HEK293 (cell line): ENCODE measurements around the gene ADD1.

Experiments
- CTCF ChIA-PET: fragments of 350-600 bp; formaldehyde crosslinking; extraction: SDS; loops from one replicate; lab custom pipeline; 2021; ENCODE audit warnings: antibody characterized with exemption; lab: Yijun Ruan, JAX
- POLR2A ChIA-PET: fragments of 300-600 bp; formaldehyde crosslinking; extraction: SDS; loops from one replicate; lab custom pipeline; 2020; ENCODE audit warnings: antibody characterized with exemption, inconsistent platforms; lab: Yijun Ruan, JAX
- H3K27ac ChIP-seq: fragments of 200-500 bp; sonication (Bioruptor generic); 2 replicates; pipeline ENCODE4 v1.5.1; 2014; ENCODE audit warnings: low read depth, low read length, control low read depth, inconsistent platforms; ENCODE audit errors: extremely low read depth
- H3K36me3 ChIP-seq, 2 experiments: fragments of 200-500 bp in 1 of 2; sonication (Bioruptor generic) in 1 of 2; 1 replicate in 1 of 2; 2 replicates in 1 of 2; pipeline ENCODE4 v1.5.1; 2014 to 2017; ENCODE audit warnings: inconsistent platforms in 2 of 2, low read length in 2 of 2; ENCODE audit not compliant: control insufficient read depth in 2 of 2, insufficient read depth in 1 of 2
- H3K4me1 ChIP-seq: fragments of 200-500 bp; sonication (Bioruptor generic); 2 replicates; pipeline ENCODE4 v1.5.1; 2014; ENCODE audit warnings: mild to moderate bottlenecking, low read length, inconsistent platforms; ENCODE audit not compliant: control insufficient read depth, insufficient read depth
- H3K4me3 ChIP-seq: 2 replicates; pipeline ENCODE4 v1.5.1; 2011; ENCODE audit warnings: low read depth, mild to moderate bottlenecking, control low read depth, low read length, moderate library complexity
- H3K9me3 ChIP-seq: fragments of 200-500 bp; sonication (Bioruptor generic); 2 replicates; pipeline ENCODE4 v1.5.1; 2014; ENCODE audit warnings: low read depth, low read length, inconsistent platforms; ENCODE audit not compliant: control insufficient read depth, insufficient read depth
- GLI4 ChIP-seq: fragments of 450-650 bp; formaldehyde crosslinking; IDR thresholded peaks from 2 replicates; pipeline ENCODE4 v1.5.1; 2016; ENCODE audit warnings: missing biosample characterization, missing genetic modification characterization
- GLIS2 ChIP-seq: fragments of 450-650 bp; formaldehyde crosslinking; IDR thresholded peaks from 2 replicates; pipeline ENCODE4 v1.5.1; 2016; ENCODE audit warnings: missing biosample characterization, missing genetic modification characterization
- INSM2 ChIP-seq: fragments of 450-650 bp; formaldehyde crosslinking; IDR thresholded peaks from 2 replicates; pipeline ENCODE4 v1.5.1; 2016; ENCODE audit warnings: missing biosample characterization, missing genetic modification characterization
- SETDB1 ChIP-seq: IDR thresholded peaks from one replicate; pipeline ENCODE4 v1.6.1; 2017; ENCODE audit warnings: mild to moderate bottlenecking, low read length, moderate library complexity, mixed read lengths; ENCODE audit not compliant: insufficient read length
- SP3 ChIP-seq: fragments of 450-650 bp; formaldehyde crosslinking; IDR thresholded peaks from 2 replicates; pipeline ENCODE4 v1.5.1; 2016; ENCODE audit warnings: missing biosample characterization, missing genetic modification characterization
- TRIM28 ChIP-seq: IDR thresholded peaks from 2 replicates; pipeline ENCODE4 v1.6.1; 2011; ENCODE audit warnings: low read length, control low read depth, borderline replicate concordance
- YY2 ChIP-seq: fragments of 450-650 bp; formaldehyde crosslinking; IDR thresholded peaks from 2 replicates; pipeline ENCODE4 v1.5.1; 2016; ENCODE audit warnings: missing biosample characterization, missing genetic modification characterization
- ZBTB26 ChIP-seq: fragments of 450-650 bp; formaldehyde crosslinking; optimal IDR thresholded peaks from 2 replicates; pipeline ENCODE3; 2016; ENCODE audit warnings: missing biosample characterization, mild to moderate bottlenecking, missing genetic modification characterization
- ZBTB8A ChIP-seq: fragments of 450-650 bp; formaldehyde crosslinking; IDR thresholded peaks from 2 replicates; pipeline ENCODE4 v1.5.1; 2016; ENCODE audit warnings: missing biosample characterization, missing genetic modification characterization
- ZNF26 ChIP-seq: fragments of 450-650 bp; formaldehyde crosslinking; IDR thresholded peaks from 2 replicates; pipeline ENCODE4 v1.5.1; 2016; ENCODE audit warnings: missing biosample characterization, missing genetic modification characterization
- ZNF398 ChIP-seq: fragments of 450-650 bp; formaldehyde crosslinking; IDR thresholded peaks from 2 replicates; pipeline ENCODE4 v1.5.1; 2017; ENCODE audit warnings: missing biosample characterization, missing genetic modification characterization
- ZNF426 ChIP-seq: fragments of 450-650 bp; formaldehyde crosslinking; IDR thresholded peaks from 2 replicates; pipeline ENCODE4 v1.5.1; 2017; ENCODE audit warnings: missing biosample characterization, missing genetic modification characterization, mild to moderate bottlenecking, inconsistent platforms, moderate library complexity
- ZNF473 ChIP-seq: fragments of 450-650 bp; formaldehyde crosslinking; IDR thresholded peaks from 2 replicates; pipeline ENCODE4 v1.5.1; 2017; ENCODE audit warnings: missing biosample characterization, missing genetic modification characterization
- ZNF513 ChIP-seq: fragments of 450-650 bp; IDR thresholded peaks from 2 replicates; pipeline ENCODE4 v1.5.1; 2018; ENCODE audit warnings: missing biosample characterization, missing genetic modification characterization
- ZNF558 ChIP-seq: fragments of 450-650 bp; formaldehyde crosslinking; IDR thresholded peaks from 2 replicates; pipeline ENCODE4 v1.5.1; 2016; ENCODE audit warnings: missing biosample characterization, missing genetic modification characterization
- ZNF596 ChIP-seq: fragments of 450-650 bp; IDR thresholded peaks from 2 replicates; pipeline ENCODE4 v1.5.0; 2018; ENCODE audit warnings: missing biosample characterization, mild to moderate bottlenecking, missing genetic modification characterization, moderate library complexity
- ZNF600 ChIP-seq: fragments of 450-650 bp; formaldehyde crosslinking; IDR thresholded peaks from 2 replicates; pipeline ENCODE4 v1.5.1; 2016; ENCODE audit warnings: missing biosample characterization, missing genetic modification characterization

The ADD1 gene

GRCh38 chr4:2831611-2832308 lies 11.9 kb upstream of the ADD1 start:
- TF ChIP-seq ZNF558 (tag by site-specific recombination) (no peak), ZNF596 (no peak), TRIM28 (no peak), SP3 (tag by site-specific recombination) (no peak), ZNF26 (no peak), ZBTB8A (tag by site-specific recombination) (no peak), ZBTB26 (tag by site-specific recombination) (no peak), ZNF513 (tag by site-specific recombination) (no peak), SETDB1 (no peak), ZNF398 (tag by site-specific recombination) (no peak), GLI4 (no peak), YY2 (no peak), INSM2 (tag by site-specific recombination) (no peak), ZNF473 (tag by site-specific recombination) (no peak)
- H3K9me3 ChIP-seq: no peaks in the 10 kb centered on the region
- no peak overlapping the region for H3K4me3 ChIP-seq
- H3K27ac ChIP-seq: no peak overlapping the region
- CTCF ChIA-PET: interaction anchor here (0.5 kb wide), 1 partner anchor 24 kb away, joined by 3 read pairs; no protein-coding TSS in a partner anchor
- H3K36me3 ChIP-seq: peaks cover 0 to 87% of the 10 kb centered on the region in 2 experiments; a peak in 1 of 3 replicates
- POLR2A ChIA-PET: interaction anchor here (0.6 kb wide), 1 partner anchor 55 kb away, joined by 3 read pairs; no protein-coding TSS in a partner anchor
- no peaks in the 10 kb centered on the region for H3K4me1 ChIP-seq

GRCh38 chr4:2832309-2832980 lies 11.2 kb upstream of the ADD1 start:
- ChIA-PET CTCF (no interaction called here), POLR2A (interaction anchor here (0.6 kb wide), 1 partner anchor 56 kb away, joined by 3 read pairs; no protein-coding TSS in a partner anchor)
- H3K27ac ChIP-seq: no peak overlapping the region
- H3K36me3 ChIP-seq: peaks cover 0 to 81% of the 10 kb centered on the region in 2 experiments; a peak in 1 of 3 replicates
- no peaks in the 10 kb centered on the region for H3K4me1 ChIP-seq
- H3K9me3 ChIP-seq: no peaks in the 10 kb centered on the region
- TF ChIP-seq ZNF426 (tag by site-specific recombination) (no peak), GLIS2 (tag by site-specific recombination) (0 out of 2 replicates have a peak, but pooled peaks have one; percentile 16), ZNF600 (tag by site-specific recombination) (peak; percentile 32; the same call in 1 of the 2 replicates)
- TF ChIP-seq, all 188 proteins: peak for 2
- H3K4me3 ChIP-seq: no peak overlapping the region
